GM21723 (cell line): Measurements from ENCODE around the gene DSG2.
"Not testable (repeated sequence)": the region's sequence is repeated elsewhere in the genome, so short reads cannot be mapped to it uniquely, and the experiment has no call there.

Experiments used
- ATAC-seq: cut with Tn5 transposase; IDR thresholded peaks from one replicate; pipeline ENCODE4 v1.9.1; 2021; ENCODE audit warnings: mild to moderate bottlenecking, moderate library complexity; ENCODE audit not compliant: unreplicated experiment

The DSG2 gene

GRCh38 chr18:31497836-31498573, at the start of gene DSG2:
DSG2 (plus strand) TSS chr18:31498177; CDS start chr18:31498252, 75 bp downstream.
- peak; percentile 51 for ATAC-seq

GRCh38 chr18:31450409-31450808, 47.6 kb upstream of the DSG2 start:
- no peak for ATAC-seq

- no peak for ATAC-seq
Measured at GRCh38 chr18:31451625-31452024, 46.4 kb upstream of the DSG2 start.

GRCh38 chr18:31454066-31454708, 43.8 kb upstream of the DSG2 start:
- ATAC-seq = no peak

- no peak for ATAC-seq
Measured at GRCh38 chr18:31469629-31470028, 28.3 kb upstream of the DSG2 start.

GRCh38 chr18:31478688-31479087, 19.3 kb upstream of the DSG2 start:
- no peak for ATAC-seq

GRCh38 chr18:31482051-31482450, 15.9 kb upstream of the DSG2 start:
- no peak for ATAC-seq

- no peak for ATAC-seq
Measured at GRCh38 chr18:31483396-31483795, 14.6 kb upstream of the DSG2 start.

- ATAC-seq = no peak
Measured at GRCh38 chr18:31484461-31484860, 13.5 kb upstream of the DSG2 start.

GRCh38 chr18:31486165-31486564, 11.8 kb upstream of the DSG2 start:
- ATAC-seq = no peak

- ATAC-seq = no peak
Measured at GRCh38 chr18:31487246-31488015, 10.5 kb upstream of the DSG2 start.

GRCh38 chr18:31489311-31489710, 8.7 kb upstream of the DSG2 start:
- ATAC-seq = no peak

GRCh38 chr18:31490387-31490786, 7.6 kb upstream of the DSG2 start:
- peak; percentile 92 for ATAC-seq

GRCh38 chr18:31490833-31491232, 7.1 kb upstream of the DSG2 start:
- ATAC-seq = no peak

- ATAC-seq = no peak
Measured at GRCh38 chr18:31491586-31491985, 6.4 kb upstream of the DSG2 start.

GRCh38 chr18:31492671-31493070, 5.3 kb upstream of the DSG2 start:
- no peak for ATAC-seq

GRCh38 chr18:31493171-31493570, 4.8 kb upstream of the DSG2 start:
- no peak for ATAC-seq

- ATAC-seq = no peak
Measured at GRCh38 chr18:31493941-31494340, 4.0 kb upstream of the DSG2 start.

- ATAC-seq = not testable (repeated sequence)
Measured at GRCh38 chr18:31494705-31495244, 3.2 kb upstream of the DSG2 start.

- peak; percentile 12 for ATAC-seq
Measured at GRCh38 chr18:31497404-31497835, 557 bp upstream of the DSG2 start.
